H9 (cell line): ENCODE measurements around the gene DEFB131B. TPM values are rescaled to one million over a fixed set of nuclear protein-coding genes. Genes with fewer than 3 reads are reported as not detected.
"Not testable (repeated sequence)": the region's sequence is repeated elsewhere in the genome, so short reads cannot be mapped to it uniquely, and the experiment has no call there.

Experiments
- DNase-seq: peaks from one replicate; pipeline ENCODE4 v3.0.0-alpha.2; 2017
- H2AFZ ChIP-seq: one replicate; pipeline ENCODE4 v1.6.1; 2013; ENCODE audit warnings: mild to moderate bottlenecking, low read length, control low read depth, moderate library complexity
- H2AK5ac ChIP-seq: 2 replicates; pipeline ENCODE4 v1.6.1; 2013; ENCODE audit warnings: low read length, control low read depth, mixed read lengths; ENCODE audit not compliant: insufficient read length
- H2BK120ac ChIP-seq: one replicate; pipeline ENCODE4 v1.6.1; 2013; ENCODE audit warnings: low read depth, mild to moderate bottlenecking, low read length, control low read depth, inconsistent platforms; ENCODE audit not compliant: poor library complexity, severe bottlenecking
- H2BK12ac ChIP-seq: 2 replicates; pipeline ENCODE4 v1.6.1; 2013; ENCODE audit warnings: low read length, control low read depth, mixed read lengths, low read depth; ENCODE audit not compliant: insufficient read length
- H2BK15ac ChIP-seq: 2 replicates; pipeline ENCODE4 v1.6.1; 2013; ENCODE audit warnings: low read depth, low read length, control low read depth
- H2BK20ac ChIP-seq: one replicate; pipeline ENCODE4 v1.6.1; 2013; ENCODE audit warnings: low read depth, mild to moderate bottlenecking, low read length, control low read depth, inconsistent platforms; ENCODE audit not compliant: poor library complexity, severe bottlenecking
- H2BK5ac ChIP-seq: 2 replicates; pipeline ENCODE4 v1.6.1; 2013; ENCODE audit warnings: low read length, control low read depth, mixed read lengths; ENCODE audit not compliant: insufficient read length
- H3K14ac ChIP-seq: 2 replicates; pipeline ENCODE4 v1.6.1; 2013; ENCODE audit warnings: low read length, control low read depth; ENCODE audit not compliant: insufficient read depth
- H3K18ac ChIP-seq: 2 replicates; pipeline ENCODE4 v1.6.1; 2013; ENCODE audit warnings: low read depth, mild to moderate bottlenecking, mixed read lengths, low read length, control low read depth; ENCODE audit not compliant: insufficient read length
- H3K23ac ChIP-seq: 2 replicates; pipeline ENCODE4 v1.6.1; 2013; ENCODE audit warnings: low read length, control low read depth, mixed read lengths, low read depth; ENCODE audit not compliant: insufficient read length
- H3K23me2 ChIP-seq: 2 replicates; pipeline ENCODE4 v1.6.1; 2013; ENCODE audit warnings: low read depth, mild to moderate bottlenecking, mixed read lengths, low read length, control low read depth; ENCODE audit not compliant: insufficient read length, poor library complexity, severe bottlenecking
- H3K27ac ChIP-seq: 2 replicates; pipeline ENCODE4 v1.5.1; 2013; ENCODE audit warnings: low read length, control low read depth, mixed read lengths, low read depth; ENCODE audit not compliant: insufficient read length
- H3K27me3 ChIP-seq: 2 replicates; pipeline ENCODE4 v1.6.1; 2013; ENCODE audit warnings: low read length, control low read depth, inconsistent platforms; ENCODE audit not compliant: insufficient read depth
- H3K4ac ChIP-seq: 2 replicates; pipeline ENCODE4 v1.6.1; 2013; ENCODE audit warnings: low read depth, mild to moderate bottlenecking, control low read depth, inconsistent platforms, low read length, moderate library complexity
- H3K4me1 ChIP-seq: 2 replicates; pipeline ENCODE4 v1.6.1; 2013; ENCODE audit warnings: low read length, control low read depth, inconsistent platforms; ENCODE audit not compliant: insufficient read depth
- H3K4me2 ChIP-seq: 2 replicates; pipeline ENCODE4 v1.6.1; 2013; ENCODE audit warnings: low read length, control low read depth, mixed read lengths; ENCODE audit not compliant: insufficient read length, insufficient read depth
- H3K56ac ChIP-seq: 2 replicates; pipeline ENCODE4 v1.6.1; 2013; ENCODE audit warnings: low read depth, mild to moderate bottlenecking, mixed read lengths, low read length, control low read depth; ENCODE audit not compliant: insufficient read length
- H3K79me1 ChIP-seq: 2 replicates; pipeline ENCODE4 v1.6.1; 2013; ENCODE audit warnings: low read depth, mild to moderate bottlenecking, moderate library complexity, low read length, control low read depth, inconsistent platforms; ENCODE audit not compliant: insufficient read depth, poor library complexity, severe bottlenecking
- H3K79me2 ChIP-seq: 2 replicates; pipeline ENCODE4 v1.6.1; 2013; ENCODE audit warnings: low read length, control low read depth, inconsistent platforms; ENCODE audit not compliant: insufficient read depth
- H3K9ac ChIP-seq: 2 replicates; pipeline ENCODE4 v1.6.1; 2013; ENCODE audit warnings: low read length, control low read depth, mixed read lengths; ENCODE audit not compliant: insufficient read length; ENCODE audit errors: extremely low read depth
- H3K9me3 ChIP-seq: one replicate; pipeline ENCODE4 v1.6.1; 2013; ENCODE audit warnings: low read depth, low read length, inconsistent platforms; ENCODE audit not compliant: control insufficient read depth
- H3T11ph ChIP-seq: one replicate; pipeline ENCODE4 v1.6.1; 2013; ENCODE audit warnings: mild to moderate bottlenecking, low read length, control low read depth, inconsistent platforms
- H4K20me1 ChIP-seq: one replicate; pipeline ENCODE4 v1.6.1; 2013; ENCODE audit not compliant: control insufficient read depth, insufficient read length, insufficient read depth
- H4K5ac ChIP-seq: 2 replicates; pipeline ENCODE4 v1.6.1; 2013; ENCODE audit warnings: low read depth, mild to moderate bottlenecking, mixed read lengths, low read length, control low read depth; ENCODE audit not compliant: insufficient read length
- H4K8ac ChIP-seq: replicated peaks from 2 replicates; pipeline ENCODE4 v1.6.1; 2013; ENCODE audit warnings: low read length, control low read depth, mixed read lengths, low read depth; ENCODE audit not compliant: insufficient read length
- H4K91ac ChIP-seq: 2 replicates; pipeline ENCODE4 v1.6.1; 2013; ENCODE audit warnings: low read depth, mild to moderate bottlenecking, moderate library complexity, mixed read lengths, low read length, control low read depth; ENCODE audit not compliant: insufficient read length
- H3K27ac Mint-ChIP-seq, 3 experiments: 2 replicates in 2 of 3; 3 replicates in 1 of 3; pipeline ENCODE4 v1.8.0; 2020 to 2021; ENCODE audit warnings: mixed read lengths in 3 of 3, mild to moderate bottlenecking in 1 of 3, moderate library complexity in 1 of 3
- H3K27me3 Mint-ChIP-seq: 2 replicates; pipeline ENCODE4 v1.8.0; 2021; ENCODE audit warnings: low read depth, mild to moderate bottlenecking, moderate library complexity, mixed read lengths
- H3K36me3 Mint-ChIP-seq, 3 experiments: 2 replicates in 2 of 3; 3 replicates in 1 of 3; pipeline ENCODE4 v1.8.0; 2020 to 2021; ENCODE audit warnings: low read depth in 3 of 3, mixed read lengths in 3 of 3; ENCODE audit not compliant: insufficient read depth in 1 of 3
- H3K4me1 Mint-ChIP-seq, 2 experiments: 2 replicates each; pipeline ENCODE4 v1.8.0; 2020; ENCODE audit warnings: mixed read lengths in 2 of 2
- H3K4me3 Mint-ChIP-seq, 2 experiments: 2 replicates in 1 of 2; 3 replicates in 1 of 2; pipeline ENCODE4 v1.8.0; 2020 to 2021; ENCODE audit warnings: mild to moderate bottlenecking in 2 of 2, mixed read lengths in 2 of 2, moderate library complexity in 1 of 2
- H3K9me3 Mint-ChIP-seq, 2 experiments: 2 replicates in 1 of 2; 3 replicates in 1 of 2; pipeline ENCODE4 v1.8.0; 2020; ENCODE audit warnings: mild to moderate bottlenecking in 2 of 2, mixed read lengths in 2 of 2, moderate library complexity in 1 of 2
- WGBS: extraction: QIAGEN DNeasy Blood & Tissue Kit; methylation state at CpG from one replicate; pipeline ENCODE4 v1.1.7; 2013; ENCODE audit warnings: missing lambda C conversion rate, low lambda C conversion rate, mixed read lengths; ENCODE audit not compliant: insufficient read length; ENCODE audit errors: extremely low coverage; 5-methylcytosine and 5-hydroxymethylcytosine counted together
- long read RNA-seq: library from polyadenylated mRNA; unstranded; transcript quantifications from one replicate; pipeline ENCODE4 v2.0.0, GENCODE V29; 2020
- total RNA-seq: library from RNA; stranded (reverse); gene quantifications from 2 replicates; pipeline ENCODE4 v1.2.1, GENCODE V29; 2021

DEFB131B gene, protein sequence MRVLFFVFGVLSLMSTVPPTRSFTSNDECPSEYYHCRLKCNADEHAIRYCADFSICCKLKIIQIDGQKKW
- not detected in 2 replicates for total RNA-seq
- long read RNA-seq, partial matches to known transcripts = 0 of 1 reads
- long read RNA-seq, other reads (novel, unspliced or antisense) = 1 of 1 reads

GRCh38 chr11:71878059-71878458 is at the start of gene DEFB131B:
DEFB131B (plus strand) TSS chr11:71878453; CDS start chr11:71878453, 0 bp downstream.
- H3T11ph ChIP-seq, H3K4ac ChIP-seq, H3K23me2 ChIP-seq, H3K4me1 ChIP-seq, H2BK20ac ChIP-seq, H2AFZ ChIP-seq, H3K27me3 Mint-ChIP-seq, H3K27ac ChIP-seq, H3K4me1 Mint-ChIP-seq, H4K20me1 ChIP-seq, H3K9me3 Mint-ChIP-seq, H3K79me2 ChIP-seq, H2BK5ac ChIP-seq, H3K56ac ChIP-seq, H2BK120ac ChIP-seq, DNase-seq, H3K9ac ChIP-seq, H3K23ac ChIP-seq, H3K27ac Mint-ChIP-seq, H3K14ac ChIP-seq, H3K9me3 ChIP-seq, H2BK15ac ChIP-seq, H3K18ac ChIP-seq, H4K91ac ChIP-seq, H3K27me3 ChIP-seq, H2BK12ac ChIP-seq, H3K79me1 ChIP-seq, H3K36me3 Mint-ChIP-seq, H4K8ac ChIP-seq, H3K4me3 Mint-ChIP-seq, H3K4me2 ChIP-seq, H4K5ac ChIP-seq, H2AK5ac ChIP-seq: not testable (repeated sequence)
- no CpG with 5 or more reads among the region's 1 CpG for WGBS

DNA sequence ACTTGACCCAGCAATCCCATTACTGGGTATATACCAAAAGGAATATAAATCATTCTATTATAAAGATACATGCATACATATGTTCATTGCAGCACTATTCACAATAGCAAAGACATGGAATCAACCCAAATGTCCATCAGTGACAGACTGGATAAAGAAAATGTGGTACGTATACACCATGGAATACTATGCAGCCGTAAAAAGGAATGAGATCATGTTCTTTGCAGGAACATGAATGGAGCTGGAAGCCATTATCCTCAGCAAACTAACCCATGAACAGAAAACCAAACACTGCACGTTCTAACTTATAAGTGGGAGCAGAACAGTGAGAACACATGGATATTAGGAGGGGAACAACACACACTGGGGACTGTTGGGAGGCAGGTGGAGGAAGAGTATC is 49.0 kb upstream of the DEFB131B start:
- not testable (repeated sequence) for H3K79me2 ChIP-seq, H3K79me1 ChIP-seq, H3K9ac ChIP-seq, H4K8ac ChIP-seq, H4K91ac ChIP-seq, H3K23ac ChIP-seq, H3T11ph ChIP-seq, H3K9me3 ChIP-seq, H4K20me1 ChIP-seq, H4K5ac ChIP-seq, H2BK20ac ChIP-seq, H3K4me1 ChIP-seq, H3K4me1 Mint-ChIP-seq, H3K4me3 Mint-ChIP-seq, H2AFZ ChIP-seq, H3K4me2 ChIP-seq, H2AK5ac ChIP-seq, H3K27ac Mint-ChIP-seq, H3K56ac ChIP-seq, H3K18ac ChIP-seq, H2BK15ac ChIP-seq, H3K27ac ChIP-seq, H3K14ac ChIP-seq, H3K27me3 ChIP-seq, H3K27me3 Mint-ChIP-seq, H3K23me2 ChIP-seq, H2BK5ac ChIP-seq, H3K4ac ChIP-seq, H2BK12ac ChIP-seq, DNase-seq, H2BK120ac ChIP-seq
- Mint-ChIP-seq H3K36me3 (peaks cover 3 to 21% (median 3%) of the 10 kb centered on the region in 3 experiments; a peak in 5 of 7 replicates), H3K9me3 (peaks cover 19 to 23% of the 10 kb centered on the region in 2 experiments)
- no CpG with 5 or more reads among the region's 3 CpGs for WGBS
